Cardiac muscle cell (in vitro differentiated cells and primary cell): Measurements from ENCODE around the gene CRMP1. TPM values are rescaled to one million over a fixed set of nuclear protein-coding genes. Genes with fewer than 3 reads are reported as not detected.

Experiments
- DNase-seq, 2 donors: peaks; one replicate each; pipeline versions ENCODE4 v3.0.0 to v3.0.0-alpha.2; 2010 to 2017; ENCODE audit warnings: low read depth in 1 of 2, low spot score in 1 of 2
- H3K27ac ChIP-seq: fragments of 200-600 bp; sonication (generic); 2 replicates; pipeline ENCODE4 v1.5.1; 2016
- H3K27me3 ChIP-seq: fragments of 200-600 bp; sonication (generic); 2 replicates; pipeline ENCODE4 v1.6.0; 2016; ENCODE audit warnings: control low read depth
- H3K36me3 ChIP-seq: fragments of 200-600 bp; sonication (generic); 2 replicates; pipeline ENCODE4 v1.5.1; 2016; ENCODE audit warnings: control low read depth
- H3K4me1 ChIP-seq: fragments of 200-600 bp; sonication (generic); 2 replicates; pipeline ENCODE4 v1.8.1; 2017; ENCODE audit warnings: low read depth, mild to moderate bottlenecking, mixed run types
- H3K4me3 ChIP-seq: fragments of 200-600 bp; sonication (generic); 2 replicates; pipeline ENCODE4 v1.5.1; 2016; ENCODE audit warnings: mild to moderate bottlenecking
- H3K9me3 ChIP-seq: fragments of 200-600 bp; sonication (generic); 2 replicates; pipeline ENCODE4 v1.5.1; 2017; ENCODE audit warnings: low read depth, mild to moderate bottlenecking, control low read depth
- CTCF ChIP-seq: IDR thresholded peaks from 2 replicates; pipeline ENCODE4 v1.5.1; 2012; ENCODE audit warnings: low read depth, mild to moderate bottlenecking, low read length
- polyA plus RNA-seq: library from polyadenylated mRNA; unstranded; fragments of >200 nt; fragmentation: Nextera tagmentation; extraction: Ambion mirVana; gene quantifications from 2 replicates; pipeline ENCODE4 v1.2.1, GENCODE V29; 2016
- total RNA-seq: library from RNA; depleted of rRNA; stranded (reverse); fragments of >200 nt; gene quantifications from 2 replicates; pipeline ENCODE4 v1.2.3, GENCODE V29; 2016

CRMP1 gene
- total and polyA plus RNA-seq, 2 experiments from 2014 or later, result 7.7 to 9.4 TPM

- Histone ChIP-seq H3K27ac (no peak overlapping the region), H3K36me3 (no peaks in the 10 kb centered on the region), H3K27me3 (no peaks in the 10 kb centered on the region), H3K9me3 (no peaks in the 10 kb centered on the region), H3K4me1 (no peaks in the 10 kb centered on the region), H3K4me3 (no peak overlapping the region)
- TF ChIP-seq CTCF, result no peak
- DNase-seq, result no peak
Measured at GRCh38 chr4:5932035-5932568, 39.2 kb upstream of the CRMP1 start.

GRCh38 chr4:5931526-5931925 is 38.6 kb upstream of the CRMP1 start:
- Histone ChIP-seq H3K4me3 (no peak overlapping the region), H3K9me3 (no peaks in the 10 kb centered on the region), H3K27me3 (no peaks in the 10 kb centered on the region), H3K4me1 (no peaks in the 10 kb centered on the region), H3K27ac (no peak overlapping the region), H3K36me3 (no peaks in the 10 kb centered on the region)
- no peak for DNase-seq
- TF ChIP-seq CTCF, result no peak

GRCh38 chr4:5930876-5931275 is 38.0 kb upstream of the CRMP1 start:
- H3K27ac ChIP-seq, result no peak overlapping the region
- H3K9me3 ChIP-seq, result no peaks in the 10 kb centered on the region
- TF ChIP-seq CTCF, result no peak
- no peaks in the 10 kb centered on the region for H3K4me1 ChIP-seq
- no peaks in the 10 kb centered on the region for H3K36me3 ChIP-seq
- DNase-seq, result no peak
- H3K27me3 ChIP-seq, result no peaks in the 10 kb centered on the region
- H3K4me3 ChIP-seq, result no peak overlapping the region

GRCh38 chr4:5930456-5930855 is 37.6 kb upstream of the CRMP1 start:
- Histone ChIP-seq H3K9me3 (no peaks in the 10 kb centered on the region), H3K27ac (no peak overlapping the region), H3K4me3 (no peak overlapping the region), H3K27me3 (no peaks in the 10 kb centered on the region), H3K4me1 (no peaks in the 10 kb centered on the region), H3K36me3 (no peaks in the 10 kb centered on the region)
- no peak for DNase-seq
- no peak for TF ChIP-seq CTCF

GRCh38 chr4:5928844-5929420 is 36.0 kb upstream of the CRMP1 start:
- Histone ChIP-seq H3K4me1 (no peaks in the 10 kb centered on the region), H3K4me3 (no peak overlapping the region), H3K27ac (no peak overlapping the region), H3K27me3 (no peaks in the 10 kb centered on the region), H3K36me3 (no peaks in the 10 kb centered on the region), H3K9me3 (no peaks in the 10 kb centered on the region)
- no peak for DNase-seq
- TF ChIP-seq CTCF, result no peak
